GM23248 (cell line): ENCODE data around the gene KCNJ6. TPM values are rescaled to one million over a fixed set of nuclear protein-coding genes. Genes with fewer than 3 reads are reported as not detected.

Experiments used
- DNase-seq: peaks from one replicate; pipeline ENCODE4 v3.0.0-alpha.2; 2015
- H2AFZ ChIP-seq: fragments of 200-600 bp; sonication (generic); 2 replicates; pipeline ENCODE4 v1.6.1; 2016; ENCODE audit warnings: antibody characterized with exemption
- H3F3A ChIP-seq: fragments of 200-600 bp; sonication (generic); 2 replicates; pipeline ENCODE4 v1.6.1; 2016; ENCODE audit warnings: mild to moderate bottlenecking, antibody characterized with exemption, mixed run types; ENCODE audit not compliant: insufficient read depth
- H3K27ac ChIP-seq: fragments of 200-600 bp; sonication (generic); 2 replicates; pipeline ENCODE4 v1.5.1; 2016; ENCODE audit warnings: mild to moderate bottlenecking
- H3K27me3 ChIP-seq: fragments of 200-600 bp; sonication (generic); replicated peaks from 2 replicates; pipeline ENCODE4 v1.6.1; 2016; ENCODE audit warnings: mild to moderate bottlenecking; ENCODE audit not compliant: insufficient read depth
- H3K36me3 ChIP-seq: fragments of 200-600 bp; sonication (generic); 2 replicates; pipeline ENCODE4 v1.6.1; 2016; ENCODE audit warnings: low read depth, mild to moderate bottlenecking
- H3K4me1 ChIP-seq: fragments of 200-600 bp; sonication (generic); 2 replicates; pipeline ENCODE4 v1.6.1; 2016; ENCODE audit warnings: mild to moderate bottlenecking; ENCODE audit not compliant: insufficient read depth
- H3K4me2 ChIP-seq: fragments of 200-600 bp; sonication (generic); one replicate; pipeline ENCODE4 v1.6.1; 2016; ENCODE audit warnings: mild to moderate bottlenecking; ENCODE audit not compliant: unreplicated experiment
- H3K4me3 ChIP-seq: fragments of 200-600 bp; sonication (generic); 2 replicates; pipeline ENCODE4 v1.5.1; 2016; ENCODE audit warnings: mild to moderate bottlenecking
- H3K79me2 ChIP-seq: fragments of 200-600 bp; sonication (generic); 2 replicates; pipeline ENCODE4 v1.6.1; 2016; ENCODE audit warnings: mild to moderate bottlenecking; ENCODE audit not compliant: insufficient read depth
- H3K9ac ChIP-seq: fragments of 200-600 bp; sonication (generic); 2 replicates; pipeline ENCODE4 v1.6.1; 2016; ENCODE audit warnings: mild to moderate bottlenecking
- H3K9me2 ChIP-seq: fragments of 200-600 bp; sonication (generic); 2 replicates; pipeline ENCODE4 v1.6.1; 2016; ENCODE audit warnings: mixed run types, mild to moderate bottlenecking, moderate library complexity; ENCODE audit not compliant: insufficient read depth
- H3K9me3 ChIP-seq: fragments of 200-600 bp; sonication (generic); one replicate; pipeline ENCODE4 v1.6.1; 2017; ENCODE audit warnings: low read depth
- H4K20me1 ChIP-seq: fragments of 200-600 bp; sonication (generic); 2 replicates; pipeline ENCODE4 v1.6.0; 2016; ENCODE audit not compliant: insufficient read depth
- EZH2 ChIP-seq: fragments of 200-600 bp; sonication (generic); IDR thresholded peaks from 2 replicates; pipeline ENCODE4 v1.6.1; 2018; ENCODE audit warnings: antibody characterized with exemption, mild to moderate bottlenecking; ENCODE audit not compliant: insufficient read depth, poor library complexity, severe bottlenecking
- EZH2phosphoT487 ChIP-seq: fragments of 200-600 bp; sonication (generic); IDR thresholded peaks from 2 replicates; pipeline ENCODE4 v1.6.1; 2018; ENCODE audit warnings: antibody characterized with exemption, moderate library complexity, mild to moderate bottlenecking, low read depth; ENCODE audit not compliant: insufficient read depth
- WGBS, 2 experiments: methylation state at CpG; one replicate each; pipeline ENCODE4 v1.1.6; 2015 to 2017; ENCODE audit warnings: low lambda C conversion rate in 2 of 2, low coverage in 1 of 2; ENCODE audit errors: missing lambda C conversion rate in 2 of 2; 5-methylcytosine and 5-hydroxymethylcytosine counted together
- in situ Hi-C: fragments of 300-500 bp; cut with MboI; formaldehyde crosslinking; loops from 2 replicates; pipeline ENCODE4 v1.15.0; 2020
- polyA plus RNA-seq: library from polyadenylated mRNA; unstranded; fragments of >200 nt; fragmentation: Nextera tagmentation; extraction: Ambion mirVana; gene quantifications from 2 replicates; pipeline ENCODE4 v1.2.1, GENCODE V29; 2016
- total RNA-seq: library from RNA; depleted of rRNA; stranded (reverse); fragments of >200 nt; shearing (Covaris generic); gene quantifications from 2 replicates; pipeline ENCODE4 v1.2.3, GENCODE V29; 2014

KCNJ6 gene
- total and polyA plus RNA-seq, 2 experiments from 2014 or later = 0.11 TPM; not detected in 1

- in situ Hi-C loops = no loop called here
Observed at GRCh38 chr21:37623689-37624088, 292.6 kb downstream of the KCNJ6 start.

DNA sequence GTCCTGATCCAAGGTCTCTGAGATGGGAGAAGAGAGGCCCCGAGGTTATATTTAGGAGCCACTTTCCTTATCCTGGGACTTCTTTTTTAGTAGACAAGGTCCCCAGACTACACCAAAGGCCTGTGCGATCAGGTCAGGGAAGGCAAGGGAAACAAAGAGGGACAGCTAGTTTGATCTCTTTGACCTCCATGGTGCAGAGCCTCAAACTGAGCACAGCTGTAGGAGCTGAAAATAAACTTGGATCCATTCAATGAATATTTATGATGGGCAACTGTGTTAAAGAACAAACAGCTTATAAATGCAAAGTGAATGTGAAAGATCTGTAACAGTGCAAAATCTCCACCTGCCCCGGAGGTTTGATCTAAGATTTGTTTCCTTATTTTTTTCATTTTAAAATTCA is 293.1 kb downstream of the KCNJ6 start:
- no peak for DNase-seq
- H4K20me1 ChIP-seq = no peaks in the 10 kb centered on the region
- H3K4me1 ChIP-seq = peaks cover 6% of the 10 kb centered on the region; the same call in 1 of the 2 replicates
- no peak for TF ChIP-seq EZH2
- TF ChIP-seq EZH2phosphoT487 = no peak
- H3K9me2 ChIP-seq = no peaks in the 10 kb centered on the region
- no peaks in the 10 kb centered on the region for H3K36me3 ChIP-seq
- peaks cover 12% of the 10 kb centered on the region; the same call in 1 of the 2 replicates for H3K27me3 ChIP-seq
- no peak overlapping the region for H3K9ac ChIP-seq
- H2AFZ ChIP-seq = no peak overlapping the region
- WGBS, 2 experiments = 35 to 49% methylated on average over 3 of the region's 3 CpGs
- no peaks in the 10 kb centered on the region for H3K79me2 ChIP-seq
- no peak overlapping the region for H3K4me3 ChIP-seq
- H3F3A ChIP-seq = no peaks in the 10 kb centered on the region
- in situ Hi-C loops = no loop called here
- H3K9me3 ChIP-seq = no peaks in the 10 kb centered on the region
- no peak overlapping the region for H3K4me2 ChIP-seq
- H3K27ac ChIP-seq = no peak overlapping the region

More at GRCh38 chr21:37623689-37624088, 292.6 kb downstream of the KCNJ6 start:
- Histone ChIP-seq H3F3A (no peaks in the 10 kb centered on the region), H3K27me3 (peaks cover 12% of the 10 kb centered on the region; the same call in 1 of the 2 replicates), H3K9ac (no peak overlapping the region), H3K27ac (no peak overlapping the region), H3K4me1 (peaks cover 6% of the 10 kb centered on the region; the same call in 1 of the 2 replicates), H4K20me1 (no peaks in the 10 kb centered on the region), H3K9me2 (no peaks in the 10 kb centered on the region), H2AFZ (no peak overlapping the region), H3K4me2 (no peak overlapping the region), H3K79me2 (no peaks in the 10 kb centered on the region), H3K4me3 (no peak overlapping the region), H3K36me3 (no peaks in the 10 kb centered on the region), H3K9me3 (no peaks in the 10 kb centered on the region)
- DNase-seq = no peak
- no peak for TF ChIP-seq EZH2phosphoT487
- no peak for TF ChIP-seq EZH2
- 22 to 34% methylated on average over 3 of the region's 3 CpGs for WGBS, 2 experiments

DNA sequence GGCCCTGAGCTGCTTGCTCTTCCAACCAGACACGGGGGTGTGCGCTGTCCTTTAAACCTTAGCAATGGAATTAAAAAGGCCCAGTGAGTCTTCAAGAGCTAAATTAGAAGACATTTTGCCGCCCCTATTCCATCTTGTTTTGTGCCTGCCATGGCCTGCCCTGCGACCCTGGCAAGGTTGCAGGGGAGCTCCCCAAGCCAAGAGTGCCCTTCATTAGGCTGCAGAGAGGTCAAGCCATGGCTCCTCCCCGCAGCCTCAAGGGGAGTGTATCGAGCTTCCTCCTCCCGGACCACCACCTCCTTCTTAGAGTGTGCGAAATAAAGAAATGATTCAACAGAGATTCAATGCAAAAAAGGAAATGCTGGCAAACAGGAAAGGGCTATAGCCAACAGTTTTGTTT is 293.5 kb downstream of the KCNJ6 start:
- Histone ChIP-seq H2AFZ (no peak overlapping the region), H3K4me2 (no peak overlapping the region), H3K79me2 (no peaks in the 10 kb centered on the region), H3K4me1 (peaks cover 6% of the 10 kb centered on the region; the same call in 1 of the 2 replicates), H3K9ac (no peak overlapping the region), H3K36me3 (no peaks in the 10 kb centered on the region), H3K27ac (no peak overlapping the region), H3K4me3 (no peak overlapping the region), H3K9me2 (no peaks in the 10 kb centered on the region), H3K27me3 (peaks cover 12% of the 10 kb centered on the region; the same call in 1 of the 2 replicates), H3F3A (no peaks in the 10 kb centered on the region), H3K9me3 (no peaks in the 10 kb centered on the region), H4K20me1 (no peaks in the 10 kb centered on the region)
- DNase-seq = no peak
- WGBS, 2 experiments = 61 to 78% methylated on average over 8 of the region's 8 CpGs
- TF ChIP-seq EZH2 = no peak
- in situ Hi-C loops = no loop called here

GRCh38 chr21:37620401-37620800 is 295.9 kb downstream of the KCNJ6 start:
- no peak overlapping the region for H3K4me2 ChIP-seq
- H3K9me3 ChIP-seq = no peaks in the 10 kb centered on the region
- in situ Hi-C loops = no loop called here
- no peaks in the 10 kb centered on the region for H3K79me2 ChIP-seq
- no peaks in the 10 kb centered on the region for H3K36me3 ChIP-seq
- peaks cover 12% of the 10 kb centered on the region for H3K27me3 ChIP-seq
- no peak overlapping the region for H3K4me3 ChIP-seq
- peaks cover 6% of the 10 kb centered on the region; the same call in 1 of the 2 replicates for H3K4me1 ChIP-seq
- H3F3A ChIP-seq = no peaks in the 10 kb centered on the region
- no peak overlapping the region for H2AFZ ChIP-seq
- no peak overlapping the region for H3K9ac ChIP-seq
- no peaks in the 10 kb centered on the region for H4K20me1 ChIP-seq
- TF ChIP-seq EZH2phosphoT487 (no peak), EZH2 (no peak)
- H3K9me2 ChIP-seq = no peaks in the 10 kb centered on the region
- no peak overlapping the region for H3K27ac ChIP-seq
- DNase-seq = peak; percentile 22

- TF ChIP-seq EZH2phosphoT487 (no peak), EZH2 (no peak)
- no peak for DNase-seq
- Histone ChIP-seq H3F3A (no peaks in the 10 kb centered on the region), H2AFZ (no peak overlapping the region), H3K4me1 (peaks cover 6% of the 10 kb centered on the region; the same call in 1 of the 2 replicates), H3K36me3 (no peaks in the 10 kb centered on the region), H3K27me3 (peaks cover 12% of the 10 kb centered on the region), H3K9me2 (no peaks in the 10 kb centered on the region), H4K20me1 (no peaks in the 10 kb centered on the region), H3K4me3 (no peak overlapping the region), H3K4me2 (no peak overlapping the region), H3K9ac (no peak overlapping the region), H3K79me2 (no peaks in the 10 kb centered on the region), H3K9me3 (no peaks in the 10 kb centered on the region), H3K27ac (no peak overlapping the region)
- in situ Hi-C loops = no loop called here
- WGBS, 2 experiments = 68 to 77% methylated on average over 7 of the region's 7 CpGs
Observed at GRCh38 chr21:37619464-37619974, 296.7 kb downstream of the KCNJ6 start.
